Inflammatory macrophage (primary cell): ENCODE measurements around the gene FAAP100.

Experiments
- DNase-seq, 2 donors: peaks; one replicate each; pipeline ENCODE4 v3.0.0-alpha.2; 2020 to 2022

FAAP100 gene

DNA sequence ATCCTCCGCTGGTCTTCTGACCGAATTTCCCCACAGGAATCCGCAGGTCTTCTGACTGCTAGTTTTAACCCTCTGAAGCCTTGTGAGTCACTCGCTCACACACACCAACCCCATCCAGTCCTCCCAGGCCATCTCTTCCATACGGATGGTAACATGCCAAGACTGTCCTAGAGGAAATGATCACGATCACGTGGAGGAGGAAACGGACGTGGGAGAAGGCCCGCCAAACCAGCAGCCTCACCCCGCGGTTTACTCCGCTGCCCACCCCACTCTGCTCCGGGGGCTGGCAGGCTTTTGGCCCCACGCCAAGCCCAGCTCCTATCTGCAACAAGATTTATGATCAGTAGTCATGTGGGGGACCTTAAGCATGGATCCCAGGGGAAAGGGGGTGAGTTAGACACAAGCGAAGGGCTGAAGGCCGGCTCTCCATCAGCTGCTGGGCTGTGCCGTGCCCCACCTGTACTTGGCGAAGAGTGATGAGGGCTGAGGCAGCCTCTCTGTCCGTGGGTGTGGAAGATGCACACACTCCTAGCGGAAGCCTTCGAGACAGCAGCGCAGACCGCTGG lies 1.5 kb upstream of the FAAP100 start:
- DNase-seq, result peak; percentile 83 to 89

GRCh38 chr17:81553018-81553615 lies 964 bp upstream of the FAAP100 start:
- peak; percentile 75 to 85 for DNase-seq

DNA sequence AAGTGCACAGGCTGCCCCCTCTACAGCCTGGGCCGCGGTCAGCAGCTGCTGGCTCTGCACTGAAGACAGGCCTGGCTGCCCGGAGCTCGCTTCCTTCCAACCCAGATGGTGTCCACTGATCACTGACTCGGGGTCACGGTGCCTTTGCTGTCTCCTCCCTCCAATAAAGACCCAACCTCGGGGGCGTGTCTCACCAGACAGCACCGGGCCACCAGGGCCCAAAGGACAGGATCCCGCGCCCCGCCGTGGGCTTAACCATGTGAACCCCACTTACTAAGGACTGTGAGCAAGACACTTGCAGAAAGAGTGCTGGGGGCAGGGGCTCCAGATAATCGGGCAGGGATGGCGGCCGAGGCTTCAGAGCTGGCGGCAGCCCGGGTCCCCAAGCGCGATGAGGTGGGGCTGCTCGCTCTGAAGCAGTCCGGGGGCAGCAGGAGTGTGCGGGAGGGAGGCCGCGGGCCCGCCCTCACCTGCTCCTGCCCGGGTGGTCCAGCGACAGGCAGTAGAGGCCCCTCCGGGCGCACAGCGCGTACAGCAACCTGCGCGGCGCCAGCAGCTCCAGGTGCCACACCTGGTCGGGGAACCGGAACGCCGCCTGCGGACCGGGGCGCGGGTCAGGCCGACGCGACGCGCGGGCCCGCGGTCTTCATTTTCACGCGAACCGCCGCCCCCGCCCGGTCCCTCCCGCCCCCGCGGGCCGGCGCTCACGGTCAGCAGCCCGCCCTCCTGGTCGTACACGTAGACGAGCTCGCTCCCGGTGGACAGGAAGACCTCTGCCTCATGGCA lies 502 bp downstream of the FAAP100 start:
- peak; percentile 28 to 37 for DNase-seq

DNA sequence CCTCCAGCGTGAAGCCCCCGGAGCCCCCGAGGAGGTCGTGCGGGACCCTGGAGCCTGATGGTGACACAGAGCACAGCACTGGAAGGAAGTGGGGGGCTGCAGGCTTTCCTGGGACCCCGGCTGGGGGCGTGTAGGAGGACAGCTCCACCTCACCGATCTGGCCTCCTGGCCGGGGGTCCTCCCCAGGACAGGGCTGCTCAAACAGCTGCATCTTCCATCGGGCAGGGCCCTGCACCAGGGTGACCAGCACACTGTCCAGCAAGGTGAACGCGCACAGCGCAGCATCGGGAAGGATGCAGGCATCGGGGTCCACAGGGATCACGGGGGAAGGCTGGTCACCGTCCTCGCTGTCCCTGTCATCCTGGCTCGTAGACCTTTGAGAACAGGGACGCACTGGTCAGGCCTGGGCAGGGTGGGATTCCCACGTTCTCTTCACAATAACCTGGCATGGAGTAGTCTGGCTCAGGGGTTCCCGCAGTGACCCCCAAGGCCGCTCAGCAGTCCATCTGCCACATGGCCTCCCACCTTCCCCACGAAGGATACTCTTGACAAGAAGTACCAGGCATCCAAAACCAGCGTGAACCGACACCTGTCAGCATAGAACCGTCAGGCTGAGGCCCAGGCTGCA lies 1.2 kb downstream of the FAAP100 start:
- DNase-seq, result no peak

DNA sequence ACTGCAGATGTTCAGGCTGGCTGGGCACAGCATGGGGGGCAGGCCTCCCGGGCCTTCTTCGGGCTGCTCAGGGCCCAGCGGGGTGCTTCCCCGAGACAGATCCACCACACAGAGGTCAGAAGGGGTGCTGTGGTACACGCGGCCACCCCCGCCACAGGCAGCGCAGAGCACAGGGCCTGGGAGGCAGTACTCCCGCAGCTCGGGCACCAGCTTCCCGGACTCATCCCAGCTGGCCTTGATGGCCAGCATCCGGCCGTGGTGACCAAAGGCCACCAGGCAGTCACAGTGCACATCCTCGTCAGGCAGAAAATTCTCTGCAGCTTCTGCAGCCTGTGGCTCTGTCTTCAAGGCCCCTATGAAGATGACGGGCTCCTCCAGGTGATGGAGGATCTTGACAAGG lies 1.9 kb downstream of the FAAP100 start:
- DNase-seq, result no peak

DNA sequence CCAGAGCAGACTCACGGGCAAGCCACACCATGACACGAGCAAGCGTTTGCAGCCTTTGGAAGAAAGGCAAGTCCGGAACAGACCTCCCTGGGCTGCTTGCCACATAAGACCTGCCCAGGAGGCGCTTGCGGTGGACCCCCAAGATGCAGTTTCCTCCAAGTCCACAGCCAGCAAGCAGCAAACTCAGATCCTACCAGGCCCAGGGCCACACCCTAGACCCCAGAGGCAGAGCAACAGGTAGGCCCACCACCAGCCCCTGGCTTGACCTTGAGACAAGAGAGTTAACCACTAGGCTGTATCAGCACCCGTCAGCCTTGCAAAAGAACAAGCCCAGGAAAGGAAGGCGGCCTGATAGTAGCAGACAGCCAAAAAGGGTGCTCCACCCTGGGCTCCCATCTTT lies 2.3 kb downstream of the FAAP100 start:
- DNase-seq, result no peak

GRCh38 chr17:81549031-81549557 lies 3.1 kb downstream of the FAAP100 start:
- DNase-seq, result no peak

GRCh38 chr17:81547614-81547982 lies 4.6 kb downstream of the FAAP100 start:
- no peak for DNase-seq

- no peak for DNase-seq
Observed at GRCh38 chr17:81546906-81547613, 5.1 kb downstream of the FAAP100 start.

DNA sequence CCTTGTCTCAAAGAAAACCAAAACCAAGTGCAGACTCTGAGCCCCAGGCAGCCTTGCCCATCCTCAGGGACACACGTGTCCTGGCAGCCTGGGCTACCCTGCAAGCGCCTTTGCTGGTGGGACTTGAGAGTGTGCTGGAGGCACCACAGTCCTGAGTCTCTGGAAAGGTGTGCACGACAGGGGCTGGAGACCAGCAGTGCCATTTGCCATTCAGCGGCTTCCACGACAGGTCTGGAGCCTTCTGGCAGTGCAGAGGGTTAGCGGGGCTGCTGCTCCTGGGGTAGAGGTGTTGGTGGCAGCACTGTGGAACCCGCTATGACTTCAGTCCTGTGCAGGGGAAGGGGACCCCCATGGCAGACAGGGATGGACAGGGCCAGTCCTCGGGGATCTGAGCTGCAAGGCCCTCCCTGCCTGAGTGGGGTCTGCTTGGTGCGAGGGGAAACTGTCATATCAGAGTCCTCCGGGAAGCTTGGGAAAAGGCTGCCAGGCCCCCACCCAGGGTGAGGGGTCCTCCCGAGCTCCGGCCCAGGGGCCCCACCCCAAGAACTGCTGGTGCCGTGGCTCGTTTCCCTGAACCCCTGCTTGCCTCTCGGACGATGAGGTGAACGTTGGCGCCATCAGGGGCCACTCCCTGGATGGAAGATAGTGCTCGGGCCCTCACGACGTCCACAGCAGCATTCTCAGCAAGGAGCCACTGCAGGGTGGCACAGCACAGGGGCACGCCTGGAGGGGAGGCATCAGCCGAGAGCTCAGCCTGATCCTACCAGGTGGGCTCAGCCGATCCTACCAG lies 6.8 kb downstream of the FAAP100 start:
- DNase-seq, result no peak

- no peak for DNase-seq
Observed at GRCh38 chr17:81544281-81544974, 7.7 kb downstream of the FAAP100 start.

DNA sequence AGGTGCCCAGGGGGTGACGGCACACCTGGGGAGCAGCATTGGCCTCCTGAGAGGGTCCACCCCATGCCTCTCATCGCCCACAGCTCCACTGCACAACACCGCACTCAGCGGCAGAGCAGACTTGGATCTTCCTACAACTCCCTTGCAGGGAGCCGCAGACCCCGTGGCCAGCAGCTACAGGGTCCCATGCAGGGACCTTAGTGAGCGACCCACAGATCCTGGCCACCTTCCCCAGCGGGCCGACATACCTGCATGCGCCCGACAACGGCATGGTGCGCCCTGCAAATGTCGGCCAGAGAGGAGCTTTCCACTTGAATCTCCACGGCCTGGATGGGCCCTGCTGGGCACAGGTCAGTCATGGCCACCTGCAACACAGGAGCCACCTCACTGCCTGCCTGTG lies 8.4 kb downstream of the FAAP100 start:
- DNase-seq, result no peak

DNA sequence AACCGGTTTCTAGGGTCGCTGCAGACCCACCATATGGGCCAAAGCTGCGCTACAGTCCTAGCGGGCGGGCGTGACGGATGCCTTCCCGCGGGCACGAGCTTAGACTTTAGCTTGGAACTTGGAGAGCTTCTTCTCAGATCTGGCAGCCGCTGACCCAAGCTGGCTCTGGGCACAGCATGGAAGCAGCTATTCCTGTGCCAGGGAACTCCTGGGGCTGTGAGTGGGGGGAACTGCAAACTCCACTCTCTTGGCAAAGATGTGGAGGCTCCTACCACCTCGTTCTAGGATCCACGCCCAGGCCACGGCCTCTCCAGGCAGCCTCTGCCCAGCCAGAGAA lies 8.8 kb downstream of the FAAP100 start:
- no peak for DNase-seq

DNA sequence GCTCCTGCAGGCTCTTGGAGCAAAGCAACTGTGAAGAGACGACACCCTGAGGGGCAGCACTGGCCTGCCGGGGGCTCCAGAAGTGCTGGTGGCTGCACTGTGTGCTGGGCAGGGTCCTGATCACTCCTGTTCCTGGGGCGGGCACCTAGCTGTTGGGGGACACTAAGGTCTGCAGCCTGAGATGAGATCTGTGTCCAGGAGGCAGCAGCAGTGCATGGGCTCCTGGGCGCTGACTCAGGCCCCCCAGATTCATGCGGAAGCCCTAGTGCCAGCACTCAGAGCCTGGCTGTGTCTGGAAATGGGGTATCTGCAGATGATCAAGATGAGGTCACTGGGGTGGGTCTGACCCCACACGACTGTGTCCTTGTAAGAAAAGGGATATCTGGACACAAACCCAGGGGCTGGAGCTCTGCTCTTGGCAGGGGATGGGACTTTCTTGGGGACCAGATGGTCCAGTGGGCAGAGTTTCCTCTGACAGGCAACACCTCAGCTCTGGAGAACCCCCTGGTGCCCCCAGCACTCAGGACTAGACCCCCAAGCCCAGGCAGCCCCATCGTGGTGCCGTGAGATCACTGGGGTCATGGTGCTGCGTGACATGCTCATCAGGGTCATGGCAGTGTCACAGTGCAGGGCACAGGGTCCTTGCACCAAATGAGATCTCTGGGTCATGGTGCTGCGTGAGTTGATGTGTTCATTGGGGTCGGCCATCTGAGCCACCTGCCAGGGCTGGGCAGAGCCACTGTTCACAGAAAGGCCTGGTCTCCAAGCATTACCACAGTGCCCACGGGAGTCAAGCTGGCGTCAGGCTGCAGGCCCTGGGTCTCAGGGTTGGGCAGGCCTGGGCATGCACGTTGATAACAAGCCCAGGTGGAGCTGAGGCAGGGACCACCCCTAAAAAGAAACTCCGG lies 9.5 kb downstream of the FAAP100 start:
- DNase-seq, result no peak

DNA sequence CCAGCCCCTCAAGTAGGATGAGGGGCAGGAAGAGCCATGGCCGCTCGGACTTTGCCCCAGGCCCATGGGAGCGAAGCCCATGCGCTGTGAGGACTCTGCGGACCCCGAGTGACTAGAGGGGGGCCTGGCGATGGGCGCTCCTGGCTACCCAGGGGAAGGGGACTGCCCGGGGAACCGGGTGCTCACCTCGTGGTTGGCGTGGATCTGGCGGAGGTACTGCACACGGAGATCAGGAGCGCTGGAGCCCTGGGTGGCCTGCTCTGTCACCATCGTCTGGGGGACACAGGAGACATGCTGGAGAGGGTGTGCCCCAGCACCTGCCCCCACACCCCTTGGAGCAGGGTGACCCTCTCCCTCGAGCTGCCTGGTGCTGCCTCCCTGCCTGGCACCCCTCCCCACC lies 11.0 kb downstream of the FAAP100 start:
- no peak for DNase-seq

DNA sequence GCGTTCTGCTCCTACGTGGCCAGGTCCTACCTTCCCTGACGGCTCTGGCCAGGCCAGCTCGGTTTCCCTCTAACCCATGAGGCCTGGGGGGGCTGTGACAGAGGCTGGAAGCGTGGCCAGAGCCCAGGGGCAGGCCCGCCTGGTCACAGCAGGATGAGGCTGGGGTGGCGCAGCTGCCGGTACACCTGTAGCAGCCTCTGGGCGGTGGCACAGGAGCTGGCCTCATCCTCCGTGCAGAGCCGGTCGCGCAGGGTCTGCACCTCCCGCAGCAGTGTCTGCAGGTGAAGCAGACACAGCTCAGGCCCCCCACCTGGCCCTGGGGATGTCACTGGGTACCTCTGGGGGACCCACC lies 11.5 kb downstream of the FAAP100 start:
- no peak for DNase-seq

- no peak for DNase-seq
Observed at GRCh38 chr17:81539961-81540675, 12.0 kb downstream of the FAAP100 start.

DNA sequence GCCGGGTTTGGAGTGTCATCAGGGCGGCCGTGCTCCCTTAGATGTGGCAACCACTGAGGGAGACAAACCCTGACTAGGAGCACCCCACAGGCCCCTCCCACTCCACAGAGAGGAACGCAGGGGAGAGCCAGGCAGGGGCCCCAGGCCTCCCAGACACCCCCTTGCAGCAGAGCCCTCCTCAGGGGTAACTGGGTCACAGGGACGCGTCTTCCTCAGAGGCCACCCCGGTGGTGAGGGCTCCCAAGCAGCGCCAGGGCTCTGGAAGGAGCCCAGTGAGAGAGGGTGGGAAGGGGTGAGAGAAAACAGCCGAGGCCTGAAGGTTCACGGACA lies 12.6 kb downstream of the FAAP100 start:
- DNase-seq, result no peak

DNA sequence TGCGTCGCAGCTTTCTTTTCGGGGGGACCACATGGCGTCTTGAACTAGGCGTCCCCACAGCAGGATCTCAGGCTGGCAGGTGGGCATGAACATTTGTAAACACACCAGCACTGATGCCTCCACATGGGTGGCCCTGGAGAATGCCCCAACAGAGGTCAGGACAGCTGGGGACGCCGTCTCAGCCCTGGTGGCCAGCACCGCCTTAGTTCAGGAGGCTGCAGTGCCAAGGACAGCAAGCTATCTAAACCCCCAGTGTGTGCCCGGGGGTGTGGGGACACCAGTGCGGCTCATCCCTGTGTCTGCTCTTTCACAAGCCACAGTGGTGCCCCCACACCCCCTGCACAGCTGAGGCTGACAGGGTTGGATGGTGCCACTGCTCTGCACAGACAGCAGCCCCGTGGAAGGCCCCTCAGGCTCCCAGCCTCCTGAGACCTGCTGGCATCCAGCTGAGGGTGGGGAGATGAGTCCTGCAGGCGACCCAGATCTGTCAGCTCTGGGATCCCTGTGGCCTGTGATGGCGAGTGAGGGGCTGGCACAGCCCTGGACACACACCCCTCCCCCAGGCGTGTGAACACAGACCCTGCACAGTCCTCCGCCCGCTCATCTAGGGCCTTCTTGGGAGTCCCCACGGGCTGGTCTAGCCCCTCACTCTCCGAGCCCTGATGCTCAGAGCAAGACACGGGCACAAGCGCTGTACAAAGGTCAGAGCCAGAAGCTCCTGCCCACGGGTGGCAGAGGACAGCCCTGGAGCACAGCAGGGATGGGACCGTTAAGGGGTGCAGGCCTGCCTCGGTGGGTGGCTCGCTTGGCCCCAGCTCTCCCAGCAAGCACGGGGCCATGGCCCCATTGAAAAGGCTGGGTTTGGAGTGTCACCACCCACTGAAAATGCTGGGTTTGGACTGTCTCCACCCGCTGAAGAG lies 13.2 kb downstream of the FAAP100 start:
- no peak for DNase-seq
